ENCODE results near the gene HLA-DPA1.
"Not testable (repeated sequence)": the region's sequence is repeated elsewhere in the genome, so short reads cannot be mapped to it uniquely, and the experiment has no call there.

HLA-DPA1 gene

GRCh38 chr6:33088258-33088930, 14.9 kb upstream of the HLA-DPA1 start:
- no peak for DNase-seq

GRCh38 chr6:33085627-33086026, 12.2 kb upstream of the HLA-DPA1 start:
- no peak for DNase-seq

- DNase-seq = peak; percentile 25 to 32
Observed at GRCh38 chr6:33082702-33083101, 9.3 kb upstream of the HLA-DPA1 start.

GRCh38 chr6:33081098-33081824, 7.8 kb upstream of the HLA-DPA1 start:
- DNase-seq = no peak

GRCh38 chr6:33080127-33081089, 7.0 kb upstream of the HLA-DPA1 start:
- DNase-seq = no peak

- DNase-seq = no peak
Observed at GRCh38 chr6:33079580-33079979, 6.1 kb upstream of the HLA-DPA1 start.

- DNase-seq = no peak
Observed at GRCh38 chr6:33078919-33079521, 5.6 kb upstream of the HLA-DPA1 start.

DNA sequence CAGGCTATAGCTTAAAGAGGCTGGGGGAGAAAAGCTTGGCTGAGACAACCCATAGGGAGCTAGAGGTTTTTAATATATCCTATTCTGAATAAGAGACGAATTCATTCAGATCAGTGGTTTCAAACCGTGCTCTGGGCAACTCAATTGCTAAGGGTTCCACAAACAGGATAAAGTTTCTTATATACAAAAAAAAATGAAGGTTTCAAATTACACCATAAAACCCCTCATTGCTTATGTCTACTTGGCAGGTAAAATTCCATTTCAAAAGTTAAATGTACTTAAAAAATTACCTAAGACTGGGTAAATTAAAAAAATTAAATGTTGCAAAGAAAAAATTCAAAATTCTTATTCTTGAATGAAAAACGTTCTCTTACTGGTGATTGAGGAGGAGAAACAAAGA, 5.0 kb upstream of the HLA-DPA1 start:
- DNase-seq = no peak

DNA sequence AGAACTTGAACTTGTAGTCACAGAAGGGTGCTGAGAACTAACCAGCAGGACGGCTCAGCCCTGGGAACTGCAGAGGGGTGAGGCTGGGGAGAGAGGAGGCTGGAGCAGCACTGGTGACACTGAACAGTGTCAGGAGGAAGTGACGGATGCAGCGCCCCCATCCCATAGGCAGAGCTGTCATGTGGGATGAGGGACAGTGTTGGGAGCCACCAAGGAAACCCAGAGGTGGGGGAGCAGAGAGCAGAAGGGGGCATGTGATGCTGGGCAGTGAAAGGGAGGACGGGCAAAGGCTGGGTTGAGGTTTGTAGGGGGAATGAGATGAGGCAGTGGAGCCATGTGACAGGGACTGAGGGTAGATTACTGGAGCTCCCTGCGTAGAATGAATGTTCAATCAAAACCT, 4.5 kb upstream of the HLA-DPA1 start:
- DNase-seq = no peak

DNA sequence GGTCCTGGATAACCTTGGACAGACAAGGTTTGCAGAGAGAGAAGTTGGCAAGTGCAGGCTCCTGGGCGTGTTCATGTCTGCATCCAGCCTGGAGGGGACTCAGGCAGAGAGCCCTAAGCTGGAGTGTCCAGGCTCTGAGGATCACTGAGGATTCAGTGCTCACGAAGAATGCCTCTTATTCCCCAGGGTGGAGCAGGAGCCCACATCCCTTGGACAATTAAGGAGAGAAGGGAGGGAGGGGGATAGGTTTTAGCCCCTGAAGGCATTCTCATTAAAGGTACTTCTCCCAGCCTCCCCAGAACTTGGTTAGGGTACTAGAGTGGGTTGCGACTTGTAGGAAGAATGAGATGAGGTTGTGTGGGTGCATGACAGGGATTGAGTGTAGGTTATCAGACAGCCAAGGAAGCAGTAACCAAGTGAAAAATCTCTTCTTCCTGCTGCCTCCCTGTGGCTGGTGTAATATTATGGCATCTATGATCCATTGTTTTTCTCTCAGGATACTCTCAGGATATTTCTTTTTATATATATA, 3.0 kb upstream of the HLA-DPA1 start:
- no peak for DNase-seq

- DNase-seq = peak; percentile 67 to 87
Observed at GRCh38 chr6:33075568-33076405, 2.3 kb upstream of the HLA-DPA1 start, which contains the start of gene HLA-DPB1. HLA-DPB1 (plus strand) TSS chr6:33075990; CDS start chr6:33076042, 52 bp downstream.

GRCh38 chr6:33075208-33075567, 1.7 kb upstream of the HLA-DPA1 start:
- no peak for DNase-seq

GRCh38 chr6:33072508-33073100, 845 bp downstream of the HLA-DPA1 start:
- DNase-seq = no peak

GRCh38 chr6:33071569-33071968, 1.9 kb downstream of the HLA-DPA1 start:
- no peak for DNase-seq

DNA sequence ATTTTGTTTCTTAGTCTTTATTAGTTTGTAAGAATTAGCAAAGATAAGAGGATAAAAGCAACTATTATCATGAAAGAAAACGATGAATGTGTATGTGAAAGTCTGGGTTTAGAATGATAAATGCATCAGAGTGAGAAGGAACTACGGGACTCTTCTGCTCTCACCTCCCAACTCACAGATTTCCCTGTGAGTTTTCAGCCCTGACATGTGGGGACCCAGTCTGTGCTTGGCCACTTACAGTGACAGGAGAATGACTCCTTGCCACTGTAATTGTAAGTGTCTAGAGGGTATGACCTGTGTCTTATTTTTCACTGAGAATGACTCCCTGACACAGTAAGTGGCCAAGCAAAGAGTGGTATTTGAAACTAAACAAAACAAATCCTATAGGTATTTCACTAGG, 2.5 kb downstream of the HLA-DPA1 start:
- DNase-seq = no peak

DNA sequence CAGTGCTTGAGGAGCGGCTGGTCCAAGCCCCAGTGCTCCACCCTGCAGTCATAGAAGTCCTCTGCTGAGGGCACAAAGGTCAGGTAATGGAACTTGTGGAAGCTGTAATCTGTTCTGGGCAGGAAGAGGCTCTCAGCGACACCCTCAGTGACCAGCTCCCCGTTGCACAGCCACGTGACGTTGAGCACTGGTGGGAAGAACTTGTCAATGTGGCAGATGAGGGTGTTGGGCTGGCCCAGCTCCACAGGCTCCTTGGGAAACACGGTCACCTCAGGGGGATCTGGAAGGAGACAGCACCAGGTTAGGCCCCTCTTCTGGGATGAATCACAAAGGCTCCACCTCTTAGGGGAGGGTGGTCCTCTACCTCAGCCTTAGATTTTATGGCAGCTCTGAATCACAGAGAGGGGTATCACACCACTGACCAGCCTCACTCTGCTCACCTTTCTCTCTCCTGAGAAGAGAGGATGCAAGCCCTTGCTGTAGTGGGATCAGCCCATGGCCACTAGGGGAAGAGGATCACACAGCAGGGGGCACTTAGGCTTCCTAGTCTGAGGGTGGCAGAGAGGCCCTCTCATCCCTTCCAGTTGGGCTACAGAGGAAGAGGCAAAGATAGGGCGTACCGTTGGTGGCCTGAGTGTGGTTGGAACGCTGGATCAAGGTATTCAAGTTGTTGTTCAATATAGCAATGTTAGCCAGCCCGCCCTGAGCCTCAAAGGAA, 4.3 kb downstream of the HLA-DPA1 start:
- DNase-seq = no peak

DNA sequence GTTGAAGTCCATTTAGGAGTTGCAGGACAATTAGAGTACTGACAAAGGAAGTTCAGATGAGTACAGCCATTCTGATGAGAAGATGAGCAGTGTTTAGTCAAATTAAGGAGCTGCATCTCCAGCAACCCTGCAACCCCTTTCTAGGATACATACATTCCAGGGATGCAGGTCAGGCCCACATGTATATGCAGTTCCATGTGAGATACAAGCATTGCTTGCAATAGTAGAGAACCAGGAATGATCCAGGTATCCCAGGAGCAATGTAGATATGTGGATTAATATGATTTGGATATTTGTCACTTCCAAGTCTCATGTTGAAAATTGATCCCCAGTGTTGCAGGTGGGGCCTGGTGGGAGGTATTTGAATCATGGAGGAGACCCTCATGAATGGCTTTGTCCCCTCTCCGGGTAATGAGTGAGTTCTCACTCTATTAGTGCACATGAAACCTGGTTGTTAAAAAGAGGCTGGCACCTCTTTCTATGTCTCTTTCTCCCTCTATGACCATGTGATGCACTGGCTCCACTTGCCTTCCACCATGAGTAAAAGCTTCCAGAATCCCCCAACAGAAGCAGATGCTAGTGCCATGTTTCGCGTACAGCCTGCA, 6.4 kb downstream of the HLA-DPA1 start:
- no peak for DNase-seq

- DNase-seq = no peak
Observed at GRCh38 chr6:33065312-33065711, 8.1 kb downstream of the HLA-DPA1 start.

- no peak for DNase-seq
Observed at GRCh38 chr6:33064723-33065122, 8.7 kb downstream of the HLA-DPA1 start.

DNA sequence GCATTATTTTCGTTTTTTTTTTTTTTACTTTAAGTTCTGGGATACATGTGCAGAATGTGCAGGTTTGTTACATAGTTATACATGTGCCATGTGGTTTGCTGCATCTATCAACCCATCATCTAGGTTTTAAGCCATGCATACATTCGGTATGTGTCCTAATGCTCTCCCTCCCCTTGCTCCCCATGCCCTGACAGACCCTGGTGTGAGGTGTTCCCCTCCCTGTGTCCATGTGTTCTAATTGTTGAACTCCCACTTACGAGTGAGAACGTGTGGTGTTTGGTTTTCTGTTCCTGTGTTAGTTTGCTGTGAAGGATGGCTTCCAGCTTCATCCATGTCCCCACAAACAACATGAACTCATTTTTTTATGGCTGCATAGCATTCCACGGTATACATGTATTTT, 10.0 kb downstream of the HLA-DPA1 start:
- not testable (repeated sequence) for DNase-seq
